Tibial artery (tissue), 4 donors: ENCODE data around the gene FBXO46.

Experiments used
- DNase-seq, 2 donors: peaks; one replicate each; pipeline ENCODE4 v3.0.0-alpha.2; 2019
- H3K27ac ChIP-seq, 2 donors: fragments of 200-600 bp; sonication (generic) in 1 of 2; 1 replicate in 1 of 2; 2 replicates in 1 of 2; pipeline ENCODE4 v1.5.1; 2018 to 2019; ENCODE audit warnings: mild to moderate bottlenecking in 1 of 2
- H3K27me3 ChIP-seq, 2 donors: fragments of 200-600 bp; sonication (generic) in 1 of 2; one replicate each; pipeline versions ENCODE4 v1.5.1 to v1.6.0; 2016 to 2019
- H3K36me3 ChIP-seq, 3 donors: fragments of 200-600 bp; sonication (generic) in 2 of 3; one replicate each; pipeline ENCODE4 v1.5.1; 2016 to 2019; ENCODE audit warnings: mild to moderate bottlenecking in 2 of 3
- H3K4me1 ChIP-seq, 4 donors: fragments of 200-600 bp; sonication (generic) in 2 of 4; 1 replicate in 3 of 4; 2 replicates in 1 of 4; pipeline ENCODE4 v1.5.1; 2016 to 2019
- H3K4me3 ChIP-seq, 2 donors: fragments of 200-600 bp; sonication (generic) in 1 of 2; 1 replicate in 1 of 2; 2 replicates in 1 of 2; pipeline ENCODE4 v1.5.1; 2018 to 2019; ENCODE audit warnings: mild to moderate bottlenecking in 2 of 2
- H3K9me3 ChIP-seq, 3 donors: fragments of 200-600 bp; sonication (generic) in 1 of 3; one replicate each; pipeline ENCODE4 v1.5.1; 2016 to 2019
- intact Hi-C: fragments of 100-400 bp; cut with DNase I; formaldehyde crosslinking; loops from one replicate; pipeline ENCODE4 v1.15.0; 2023; ENCODE audit warnings: low total_unique reads
- TF ChIP-seq, protein P1 (sequence below), 2 experiments: fragments of 200-600 bp in 1 of 2; fragments of 450-650 bp in 1 of 2; IDR thresholded peaks; one replicate each; pipeline ENCODE4 v1.5.1; 2017 to 2019; ENCODE audit warnings: antibody characterized with exemption in 2 of 2, mild to moderate bottlenecking in 1 of 2, moderate library complexity in 1 of 2

Gene FBXO46

DNA sequence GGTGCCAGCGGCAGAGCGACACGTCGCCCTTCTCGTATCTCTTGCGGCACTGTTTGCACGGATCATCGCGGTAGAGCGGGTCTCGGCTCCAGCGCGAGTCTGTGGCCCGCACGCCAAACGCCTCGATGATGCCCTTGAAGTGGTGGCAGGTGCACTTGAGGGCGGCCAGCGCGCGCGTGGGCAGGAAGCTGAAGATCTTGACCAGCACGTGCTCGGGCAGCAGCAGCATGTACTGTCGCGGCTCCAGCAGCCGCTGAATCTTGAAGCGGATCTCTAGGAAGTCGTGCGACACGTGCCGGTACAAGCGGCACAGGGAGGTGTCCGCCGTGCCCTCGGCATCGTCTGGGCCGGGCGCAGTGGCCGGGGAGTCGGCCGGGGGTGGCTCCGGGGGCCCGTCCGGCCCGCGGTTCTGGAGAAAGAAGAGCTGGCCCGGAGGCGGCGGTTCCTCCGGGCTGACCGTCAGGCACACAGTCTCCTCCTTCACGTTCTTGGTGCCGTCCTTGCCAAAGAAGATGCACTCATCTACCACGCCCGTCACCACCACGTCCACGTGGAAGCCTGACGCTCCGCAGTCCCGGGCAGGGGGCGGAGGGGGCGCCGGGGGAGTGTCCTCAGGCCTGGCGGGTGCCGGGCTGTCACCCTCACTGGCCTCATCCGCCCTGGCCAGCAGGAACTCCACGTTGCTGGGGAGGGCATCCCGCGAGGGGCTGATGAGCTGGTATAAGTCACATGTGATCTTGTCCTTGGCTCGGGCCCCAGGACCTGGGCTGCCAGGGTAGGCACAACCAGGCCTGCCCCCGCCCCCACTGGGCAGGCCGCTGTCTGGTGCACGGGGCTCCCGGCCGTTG lies 18.6 kb downstream of the FBXO46 start:
- DNase-seq, result no peak
- Histone ChIP-seq H3K4me1 (peaks cover 0 to 12% (median 5%) of the 10 kb centered on the region in 4 donors), H3K4me3 (no peak overlapping the region), H3K27ac (no peak overlapping the region), H3K27me3 (no peaks in the 10 kb centered on the region), H3K9me3 (no peaks in the 10 kb centered on the region), H3K36me3 (peaks cover 10 to 26% (median 23%) of the 10 kb centered on the region in 3 donors)
- intact Hi-C loops, result loop anchor here (10.0 kb wide), 1 partner anchor 53 kb away; the partner anchor contains the start of gene SIX5
- TF ChIP-seq, protein P1, sequence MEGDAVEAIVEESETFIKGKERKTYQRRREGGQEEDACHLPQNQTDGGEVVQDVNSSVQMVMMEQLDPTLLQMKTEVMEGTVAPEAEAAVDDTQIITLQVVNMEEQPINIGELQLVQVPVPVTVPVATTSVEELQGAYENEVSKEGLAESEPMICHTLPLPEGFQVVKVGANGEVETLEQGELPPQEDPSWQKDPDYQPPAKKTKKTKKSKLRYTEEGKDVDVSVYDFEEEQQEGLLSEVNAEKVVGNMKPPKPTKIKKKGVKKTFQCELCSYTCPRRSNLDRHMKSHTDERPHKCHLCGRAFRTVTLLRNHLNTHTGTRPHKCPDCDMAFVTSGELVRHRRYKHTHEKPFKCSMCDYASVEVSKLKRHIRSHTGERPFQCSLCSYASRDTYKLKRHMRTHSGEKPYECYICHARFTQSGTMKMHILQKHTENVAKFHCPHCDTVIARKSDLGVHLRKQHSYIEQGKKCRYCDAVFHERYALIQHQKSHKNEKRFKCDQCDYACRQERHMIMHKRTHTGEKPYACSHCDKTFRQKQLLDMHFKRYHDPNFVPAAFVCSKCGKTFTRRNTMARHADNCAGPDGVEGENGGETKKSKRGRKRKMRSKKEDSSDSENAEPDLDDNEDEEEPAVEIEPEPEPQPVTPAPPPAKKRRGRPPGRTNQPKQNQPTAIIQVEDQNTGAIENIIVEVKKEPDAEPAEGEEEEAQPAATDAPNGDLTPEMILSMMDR (IDR thresholded peaks at IDR 0.05), result no peak

- no peak for DNase-seq
- Histone ChIP-seq H3K4me1 (peaks cover 0 to 9% (median 2%) of the 10 kb centered on the region in 4 donors), H3K27ac (no peak overlapping the region), H3K9me3 (no peaks in the 10 kb centered on the region), H3K36me3 (peaks cover 10 to 26% (median 23%) of the 10 kb centered on the region in 3 donors), H3K27me3 (no peaks in the 10 kb centered on the region), H3K4me3 (no peak overlapping the region)
- TF ChIP-seq, protein P1 (IDR thresholded peaks at IDR 0.05), result no peak
- intact Hi-C loops, result loop anchor here (10.0 kb wide), 1 partner anchor 54 kb away; the partner anchor contains the start of gene SIX5
Observed at GRCh38 chr19:45710356-45711130, 20.2 kb downstream of the FBXO46 start.

DNA sequence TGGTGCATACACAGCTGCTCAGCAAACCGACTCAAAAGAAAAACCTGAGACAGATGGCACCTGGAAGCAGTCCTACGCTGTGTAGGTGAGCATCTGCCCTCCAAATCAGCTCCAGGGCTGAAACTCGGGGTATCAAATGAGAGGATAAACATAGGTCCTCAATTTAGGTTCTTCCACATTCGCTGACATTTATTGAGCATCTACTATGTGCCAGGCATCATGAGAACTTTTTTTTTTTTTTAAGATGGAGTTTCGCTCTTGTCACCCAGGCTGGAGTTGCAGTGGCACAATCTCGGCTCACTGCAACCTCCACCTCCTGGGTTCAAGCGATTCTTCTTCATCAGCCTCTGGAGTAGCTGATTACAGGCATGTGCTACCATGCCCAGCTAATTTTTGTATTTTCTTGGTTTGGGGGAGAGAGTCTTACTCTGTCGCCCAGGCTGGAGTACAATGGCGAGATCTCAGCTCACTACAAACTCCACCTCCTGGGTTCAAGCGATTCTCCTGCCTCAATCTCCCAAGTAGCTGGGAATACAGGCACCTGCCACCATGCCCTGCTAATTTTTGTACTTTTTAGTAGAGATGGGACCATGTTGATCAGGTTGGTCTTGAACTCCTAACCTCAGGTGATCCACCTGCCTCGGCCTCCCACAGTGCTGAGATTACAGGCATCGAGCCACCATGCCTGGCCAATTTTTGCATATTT lies 24.8 kb downstream of the FBXO46 start:
- H3K27ac ChIP-seq, result no peak overlapping the region
- H3K4me1 ChIP-seq, result peaks cover 0 to 5% (median 0%) of the 10 kb centered on the region in 4 donors
- no peaks in the 10 kb centered on the region for H3K9me3 ChIP-seq
- TF ChIP-seq, protein P1 (IDR thresholded peaks at IDR 0.05), result no peak
- intact Hi-C loops, result no loop called here
- H3K4me3 ChIP-seq, result no peak overlapping the region
- no peaks in the 10 kb centered on the region for H3K27me3 ChIP-seq
- H3K36me3 ChIP-seq, result peaks cover 0 to 28% (median 11%) of the 10 kb centered on the region in 3 donors
- no peak for DNase-seq

DNA sequence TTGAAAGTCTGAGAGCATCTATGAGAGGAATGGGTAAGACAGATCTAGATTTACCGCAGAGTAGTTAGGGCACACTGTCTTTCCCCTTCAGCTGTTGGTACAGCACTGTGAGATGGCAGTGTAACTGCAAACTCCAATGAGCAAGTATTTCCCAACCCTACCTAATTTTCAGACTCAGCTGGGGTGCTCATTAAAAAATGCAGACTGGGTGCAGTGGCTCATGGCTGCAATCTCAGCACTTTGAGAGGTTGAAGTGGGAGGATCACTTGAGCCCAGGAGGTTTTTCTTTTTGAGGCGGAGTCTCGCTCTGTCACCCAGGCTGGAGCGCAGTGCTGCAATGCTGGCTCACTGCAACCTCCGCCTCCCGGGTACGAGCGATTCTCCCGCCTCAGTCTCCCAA lies 25.6 kb downstream of the FBXO46 start:
- no peaks in the 10 kb centered on the region for H3K27me3 ChIP-seq
- intact Hi-C loops, result no loop called here
- peaks cover 0 to 5% (median 0%) of the 10 kb centered on the region in 4 donors for H3K4me1 ChIP-seq
- H3K9me3 ChIP-seq, result no peaks in the 10 kb centered on the region
- no peak overlapping the region for H3K4me3 ChIP-seq
- TF ChIP-seq, protein P1 (IDR thresholded peaks at IDR 0.05), result no peak
- peaks cover 0 to 26% (median 11%) of the 10 kb centered on the region in 3 donors for H3K36me3 ChIP-seq
- H3K27ac ChIP-seq, result no peak overlapping the region
- no peak for DNase-seq

DNA sequence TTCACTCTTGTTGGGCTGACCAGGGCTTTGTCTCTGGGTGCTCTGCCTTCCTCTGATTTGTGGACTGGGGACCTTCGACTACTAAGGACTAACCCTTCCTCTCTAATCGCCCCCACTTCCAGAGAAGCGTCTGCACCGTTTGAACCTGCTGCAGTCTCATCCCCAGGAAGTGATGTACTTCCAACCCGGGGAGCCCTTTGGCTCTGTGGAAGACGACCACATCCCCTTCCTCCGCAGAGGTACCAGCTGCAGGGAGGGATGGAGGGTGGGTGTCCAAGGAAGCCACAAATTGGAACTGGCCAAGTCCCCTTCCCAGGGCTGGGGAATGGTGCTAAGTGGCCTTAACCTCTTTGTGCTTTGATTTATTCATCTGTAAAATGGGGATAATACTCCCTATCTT lies 29.0 kb downstream of the FBXO46 start:
- Histone ChIP-seq H3K27ac (no peak overlapping the region), H3K4me3 (no peak overlapping the region), H3K36me3 (peaks cover 0 to 26% (median 11%) of the 10 kb centered on the region in 3 donors), H3K4me1 (peaks cover 0 to under 1% (median 0%) of the 10 kb centered on the region in 4 donors), H3K9me3 (no peaks in the 10 kb centered on the region), H3K27me3 (no peaks in the 10 kb centered on the region)
- TF ChIP-seq, protein P1 (IDR thresholded peaks at IDR 0.05), result no peak
- no peak for DNase-seq
- intact Hi-C loops, result no loop called here
